NCI-H187 treated with DMSO at 0.1 percent for 48 hours (cell line): ENCODE results near the gene ENO4.
A peak's percentile ranks its signal among the peaks of the same experiment; 100 is the strongest.

ENCODE experiments used
- DNase-seq: peaks from one replicate; lab custom pipeline; 2025; lab: John Stamatoyannopoulos, UW

ENO4 gene

GRCh38 chr10:116870949-116871348, 21.6 kb downstream of the ENO4 start:
- DNase-seq, result no peak

- DNase-seq, result no peak
These were observed 23.8 kb downstream of the ENO4 start for GRCh38 chr10:116873134-116873533.

- no peak for DNase-seq
These were observed 26.6 kb downstream of the ENO4 start for GRCh38 chr10:116875897-116876296.

GRCh38 chr10:116877391-116877790, 28.1 kb downstream of the ENO4 start:
- no peak for DNase-seq

GRCh38 chr10:116878123-116878522, 28.8 kb downstream of the ENO4 start:
- no peak for DNase-seq

GRCh38 chr10:116879817-116880216, 30.5 kb downstream of the ENO4 start:
- no peak for DNase-seq

GRCh38 chr10:116880716-116881482, 31.6 kb downstream of the ENO4 start:
- no peak for DNase-seq

GRCh38 chr10:116882639-116883038, 33.3 kb downstream of the ENO4 start:
- no peak for DNase-seq

GRCh38 chr10:116886772-116887171, 37.5 kb downstream of the ENO4 start:
- no peak for DNase-seq

GRCh38 chr10:116888380-116889055, 39.2 kb downstream of the ENO4 start:
- DNase-seq, result no peak

- no peak for DNase-seq
These were observed 39.8 kb downstream of the ENO4 start for GRCh38 chr10:116889066-116889465.

GRCh38 chr10:116891208-116891607, 41.9 kb downstream of the ENO4 start:
- no peak for DNase-seq

- peak; percentile 11 for DNase-seq
These were observed 43.8 kb downstream of the ENO4 start for GRCh38 chr10:116892907-116893685.

GRCh38 chr10:116893686-116894037, 44.4 kb downstream of the ENO4 start:
- no peak for DNase-seq

GRCh38 chr10:116899626-116900025, 50.3 kb downstream of the ENO4 start:
- DNase-seq, result no peak

GRCh38 chr10:116905845-116906210, 56.5 kb downstream of the ENO4 start:
- no peak for DNase-seq

GRCh38 chr10:116907245-116907987, 58.1 kb downstream of the ENO4 start:
- no peak for DNase-seq

- no peak for DNase-seq
These were observed 60.0 kb downstream of the ENO4 start for GRCh38 chr10:116909307-116909706.

- DNase-seq, result no peak
These were observed 61.6 kb downstream of the ENO4 start for GRCh38 chr10:116910910-116911309.

GRCh38 chr10:116912162-116912561, 62.9 kb downstream of the ENO4 start:
- DNase-seq, result no peak

GRCh38 chr10:116913695-116914094, 64.4 kb downstream of the ENO4 start:
- DNase-seq, result no peak

GRCh38 chr10:116915340-116915739, 66.0 kb downstream of the ENO4 start:
- DNase-seq, result no peak
